Measurements from ENCODE around the gene TRIM71.

GRCh38 chr3:32867954-32868353, 50.2 kb downstream of the TRIM71 start:
- no peak for TF ChIP-seq CTCF (IDR thresholded peaks at IDR 0.05)
- TF ChIP-seq EZH2 (IDR thresholded peaks at IDR 0.05), result no peak
